Stimulated activated CD8-positive, alpha-beta memory T cell treated with anti-CD3 and anti-CD28 coated beads, Interleukin-15, amount 100 ng/mL, for 24 hours (primary cell): Measurements from ENCODE around the gene CDH6.

Experiments
- DNase-seq: peaks from one replicate; pipeline ENCODE4 v3.0.0-alpha.2; 2020; ENCODE audit warnings: low read depth

CDH6 gene

DNA sequence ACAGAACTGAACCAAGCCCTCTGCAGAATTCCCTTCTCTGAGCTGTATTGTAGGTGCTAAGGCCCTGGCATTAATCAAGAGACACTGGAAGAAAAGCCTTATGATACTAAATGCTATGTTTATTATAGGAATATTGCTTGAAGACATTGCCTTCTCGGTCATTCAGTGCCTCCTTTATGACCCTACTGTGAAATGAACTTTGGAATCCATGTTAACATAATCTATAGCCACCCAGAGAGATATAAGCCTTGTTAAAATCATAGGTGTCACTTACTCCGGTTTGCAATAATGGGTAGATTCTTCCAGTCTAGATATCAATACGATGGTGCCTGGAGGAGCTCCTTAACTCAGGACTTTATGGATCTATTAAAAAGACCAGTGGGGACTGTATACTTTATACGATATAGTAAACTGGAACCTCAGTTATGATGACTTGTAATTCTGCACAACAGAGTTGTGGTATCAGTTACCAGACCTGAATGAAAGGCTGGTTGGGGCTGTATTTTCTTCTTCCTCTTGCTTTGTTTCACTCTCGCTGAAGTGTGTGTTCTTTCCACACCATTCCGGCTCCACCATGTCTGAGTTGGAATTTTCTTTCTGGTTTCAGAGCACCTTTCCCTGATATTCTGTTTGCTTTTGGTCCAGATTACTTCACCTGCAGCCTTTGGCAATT, 183.9 kb downstream of the CDH6 start:
- no peak for DNase-seq

- no peak for DNase-seq
Measured at GRCh38 chr5:31378136-31378535, 184.7 kb downstream of the CDH6 start.
